Fibroblast of lung (primary cell): Measurements from ENCODE around the gene SURF6.

Experiments
- EZH2 ChIP-seq: IDR thresholded peaks from 2 replicates; pipeline ENCODE4 v1.5.1; 2012; ENCODE audit warnings: low read length, control low read depth, mild to moderate bottlenecking; ENCODE audit errors: missing control alignments
- TF ChIP-seq, protein P1 (sequence below), 2 donors: IDR thresholded peaks in 1 of 2; conservative IDR thresholded peaks in 1 of 2; 1 replicate in 1 of 2; 2 replicates in 1 of 2; pipeline ENCODE4 v1.5.1; 2011 to 2012; ENCODE audit warnings: low read length in 2 of 2, control low read depth in 1 of 2, inconsistent platforms in 1 of 2, low read depth in 1 of 2, mild to moderate bottlenecking in 1 of 2

- TF ChIP-seq, protein P1, sequence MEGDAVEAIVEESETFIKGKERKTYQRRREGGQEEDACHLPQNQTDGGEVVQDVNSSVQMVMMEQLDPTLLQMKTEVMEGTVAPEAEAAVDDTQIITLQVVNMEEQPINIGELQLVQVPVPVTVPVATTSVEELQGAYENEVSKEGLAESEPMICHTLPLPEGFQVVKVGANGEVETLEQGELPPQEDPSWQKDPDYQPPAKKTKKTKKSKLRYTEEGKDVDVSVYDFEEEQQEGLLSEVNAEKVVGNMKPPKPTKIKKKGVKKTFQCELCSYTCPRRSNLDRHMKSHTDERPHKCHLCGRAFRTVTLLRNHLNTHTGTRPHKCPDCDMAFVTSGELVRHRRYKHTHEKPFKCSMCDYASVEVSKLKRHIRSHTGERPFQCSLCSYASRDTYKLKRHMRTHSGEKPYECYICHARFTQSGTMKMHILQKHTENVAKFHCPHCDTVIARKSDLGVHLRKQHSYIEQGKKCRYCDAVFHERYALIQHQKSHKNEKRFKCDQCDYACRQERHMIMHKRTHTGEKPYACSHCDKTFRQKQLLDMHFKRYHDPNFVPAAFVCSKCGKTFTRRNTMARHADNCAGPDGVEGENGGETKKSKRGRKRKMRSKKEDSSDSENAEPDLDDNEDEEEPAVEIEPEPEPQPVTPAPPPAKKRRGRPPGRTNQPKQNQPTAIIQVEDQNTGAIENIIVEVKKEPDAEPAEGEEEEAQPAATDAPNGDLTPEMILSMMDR (conservative IDR thresholded peaks at IDR 0.05 in 1 of 2, IDR thresholded peaks at IDR 0.05 in 1 of 2; ENCODE audit: low read depth in 1 of 2, low read length in 2 of 2), result no peak
- no peak for TF ChIP-seq EZH2
These were observed 18.8 kb upstream of the SURF6 start for GRCh38 chr9:133354766-133355165.
